Breast epithelium (tissue), 3 donors: ENCODE results near the gene BNIP1.

Experiments used
- POLR2A ChIP-seq: fragments of 450-650 bp; IDR thresholded peaks from one replicate; pipeline ENCODE4 v1.6.1; 2016; ENCODE audit warnings: antibody characterized with exemption, mild to moderate bottlenecking, moderate library complexity
- TF ChIP-seq, protein P1 (sequence below), 3 donors: fragments of 450-650 bp; IDR thresholded peaks; one replicate each; pipeline ENCODE4 v1.5.1; 2016 to 2017; ENCODE audit warnings: antibody characterized with exemption in 3 of 3, mild to moderate bottlenecking in 3 of 3, moderate library complexity in 3 of 3

DNA sequence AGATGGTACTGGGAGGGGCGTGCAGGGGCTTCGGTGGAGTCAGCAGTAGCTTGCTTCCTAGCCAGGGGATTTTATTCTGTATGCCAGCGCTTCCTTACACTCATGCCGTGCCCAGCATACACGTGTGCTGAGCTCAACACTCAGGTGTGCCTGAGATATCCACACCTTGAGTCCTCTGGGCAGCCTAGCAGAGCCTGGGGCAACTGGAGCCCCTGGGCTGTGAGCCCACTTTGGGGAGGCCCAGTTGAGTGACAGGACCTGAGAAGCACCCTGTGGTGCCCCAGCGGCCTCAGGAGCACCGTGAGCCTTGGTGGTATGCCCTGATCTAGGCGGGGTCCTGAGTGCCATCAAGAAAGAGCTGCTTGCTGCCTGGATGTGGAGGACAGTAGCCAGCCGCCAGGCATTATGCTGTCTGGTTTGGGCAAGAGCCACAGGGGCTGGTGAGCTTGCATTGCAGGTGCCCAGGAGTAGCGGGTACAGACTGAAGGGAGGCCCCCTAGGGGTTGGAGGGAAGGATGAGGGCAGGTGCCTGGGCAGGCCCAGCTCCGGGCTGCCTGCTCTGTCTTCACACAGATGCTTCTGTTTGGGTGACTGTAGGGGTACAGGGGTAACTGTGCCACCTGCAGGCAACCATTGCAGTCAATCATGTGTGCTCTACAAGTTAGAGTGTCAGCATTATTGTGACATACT is 42.9 kb downstream of the BNIP1 start:
- TF ChIP-seq, protein P1, sequence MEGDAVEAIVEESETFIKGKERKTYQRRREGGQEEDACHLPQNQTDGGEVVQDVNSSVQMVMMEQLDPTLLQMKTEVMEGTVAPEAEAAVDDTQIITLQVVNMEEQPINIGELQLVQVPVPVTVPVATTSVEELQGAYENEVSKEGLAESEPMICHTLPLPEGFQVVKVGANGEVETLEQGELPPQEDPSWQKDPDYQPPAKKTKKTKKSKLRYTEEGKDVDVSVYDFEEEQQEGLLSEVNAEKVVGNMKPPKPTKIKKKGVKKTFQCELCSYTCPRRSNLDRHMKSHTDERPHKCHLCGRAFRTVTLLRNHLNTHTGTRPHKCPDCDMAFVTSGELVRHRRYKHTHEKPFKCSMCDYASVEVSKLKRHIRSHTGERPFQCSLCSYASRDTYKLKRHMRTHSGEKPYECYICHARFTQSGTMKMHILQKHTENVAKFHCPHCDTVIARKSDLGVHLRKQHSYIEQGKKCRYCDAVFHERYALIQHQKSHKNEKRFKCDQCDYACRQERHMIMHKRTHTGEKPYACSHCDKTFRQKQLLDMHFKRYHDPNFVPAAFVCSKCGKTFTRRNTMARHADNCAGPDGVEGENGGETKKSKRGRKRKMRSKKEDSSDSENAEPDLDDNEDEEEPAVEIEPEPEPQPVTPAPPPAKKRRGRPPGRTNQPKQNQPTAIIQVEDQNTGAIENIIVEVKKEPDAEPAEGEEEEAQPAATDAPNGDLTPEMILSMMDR (IDR thresholded peaks at IDR 0.05), result no peak
- no peak for TF ChIP-seq POLR2A
